ENCODE data around the gene SPINT2.
"Not testable (repeated sequence)": the region's sequence is repeated elsewhere in the genome, so short reads cannot be mapped to it uniquely, and the experiment has no call there.

The SPINT2 gene

GRCh38 chr19:38264486-38265212 is at the start of gene SPINT2:
SPINT2 (plus strand) TSS chr19:38264573; CDS start chr19:38264893, 320 bp downstream.
- Mint-ChIP-seq H3K27me3 (peaks cover 30% of the 10 kb centered on the region), H3K36me3 (no peaks in the 10 kb centered on the region), H3K9me3 (no peaks in the 10 kb centered on the region), H3K4me3 (peak within 1 kb of the TSS; percentile 73), H3K4me1 (peaks cover 24% of the 10 kb centered on the region), H3K27ac (peak within 1 kb of the TSS; percentile 80)
- no peak for DNase-seq
- CTCF ChIA-PET, result interaction anchor here (0.6 to 1.7 kb wide), 4 partner anchors 56 to 368 kb away, joined by 3 to 7 read pairs (median 3); partner anchors contain the start of gene SIPA1L3

- Mint-ChIP-seq H3K4me1 (peaks cover 13% of the 10 kb centered on the region), H3K4me3 (no peak overlapping the region), H3K27ac (no peak overlapping the region), H3K9me3 (no peaks in the 10 kb centered on the region), H3K27me3 (peaks cover 90% of the 10 kb centered on the region), H3K36me3 (no peaks in the 10 kb centered on the region)
- DNase-seq, result no peak
- CTCF ChIA-PET, result no interaction called here
Observed at GRCh38 chr19:38216785-38217641, 47.4 kb upstream of the SPINT2 start.

GRCh38 chr19:38218204-38218603 is 46.2 kb upstream of the SPINT2 start:
- Mint-ChIP-seq H3K9me3 (no peaks in the 10 kb centered on the region), H3K27ac (no peak overlapping the region), H3K27me3 (peaks cover 90% of the 10 kb centered on the region), H3K36me3 (no peaks in the 10 kb centered on the region), H3K4me1 (peaks cover 16% of the 10 kb centered on the region), H3K4me3 (no peak overlapping the region)
- DNase-seq, result no peak
- CTCF ChIA-PET, result no interaction called here

GRCh38 chr19:38219221-38219620 is 45.2 kb upstream of the SPINT2 start:
- Mint-ChIP-seq H3K27me3 (peaks cover 90% of the 10 kb centered on the region), H3K27ac (no peak overlapping the region), H3K36me3 (peaks cover under 1% of the 10 kb centered on the region), H3K4me1 (peaks cover 14% of the 10 kb centered on the region), H3K9me3 (no peaks in the 10 kb centered on the region), H3K4me3 (no peak overlapping the region)
- CTCF ChIA-PET, result interaction anchor here (3.1 kb wide), 1 partner anchor 316 kb away, joined by 8 read pairs; no protein-coding TSS in a partner anchor
- no peak for DNase-seq

GRCh38 chr19:38221421-38221820 is 43.0 kb upstream of the SPINT2 start:
- CTCF ChIA-PET, result interaction anchor here (3.1 kb wide), 1 partner anchor 319 kb away, joined by 8 read pairs; no protein-coding TSS in a partner anchor
- Mint-ChIP-seq H3K27me3 (peaks cover 92% of the 10 kb centered on the region), H3K4me3 (no peak overlapping the region), H3K36me3 (peaks cover 2% of the 10 kb centered on the region), H3K27ac (no peak overlapping the region), H3K9me3 (no peaks in the 10 kb centered on the region), H3K4me1 (peaks cover 16% of the 10 kb centered on the region)
- no peak for DNase-seq

GRCh38 chr19:38221919-38222830 is 42.2 kb upstream of the SPINT2 start:
- Mint-ChIP-seq H3K9me3 (no peaks in the 10 kb centered on the region), H3K27ac (no peak overlapping the region), H3K27me3 (peaks cover 94% of the 10 kb centered on the region), H3K4me1 (peaks cover 16% of the 10 kb centered on the region), H3K36me3 (peaks cover 2% of the 10 kb centered on the region), H3K4me3 (no peak overlapping the region)
- no peak for DNase-seq
- CTCF ChIA-PET, result interaction anchor here (3.1 kb wide), 1 partner anchor 319 kb away, joined by 8 read pairs; no protein-coding TSS in a partner anchor

- Mint-ChIP-seq H3K27me3 (peaks cover 95% of the 10 kb centered on the region), H3K36me3 (peaks cover 2% of the 10 kb centered on the region), H3K4me1 (peaks cover 25% of the 10 kb centered on the region), H3K4me3 (peak overlapping the region; percentile 11), H3K9me3 (no peaks in the 10 kb centered on the region), H3K27ac (no peak overlapping the region)
- CTCF ChIA-PET, result no interaction called here
- no peak for DNase-seq
Observed at GRCh38 chr19:38223119-38223523, 41.3 kb upstream of the SPINT2 start.

GRCh38 chr19:38223617-38224013 is 40.8 kb upstream of the SPINT2 start:
- H3K36me3 Mint-ChIP-seq, result peaks cover 2% of the 10 kb centered on the region
- H3K27me3 Mint-ChIP-seq, result peaks cover 96% of the 10 kb centered on the region
- no peak overlapping the region for H3K27ac Mint-ChIP-seq
- no peak for DNase-seq
- peaks cover 26% of the 10 kb centered on the region for H3K4me1 Mint-ChIP-seq
- H3K9me3 Mint-ChIP-seq, result no peaks in the 10 kb centered on the region
- H3K4me3 Mint-ChIP-seq, result peak overlapping the region; percentile 11
- CTCF ChIA-PET, result no interaction called here

GRCh38 chr19:38224014-38224862 is 40.1 kb upstream of the SPINT2 start, which contains the start of gene DPF1:
DPF1 (minus strand) TSS chr19:38224222; CDS start chr19:38224142, 80 bp downstream.
- no peaks in the 10 kb centered on the region for H3K9me3 Mint-ChIP-seq
- DNase-seq, result peak; percentile 68
- H3K27me3 Mint-ChIP-seq, result peaks cover 96% of the 10 kb centered on the region
- CTCF ChIA-PET, result interaction anchor here (0.6 to 1.9 kb wide), 6 partner anchors 10 to 409 kb away, joined by 4 to 24 read pairs (median 6); partner anchors contain the start of genes SIPA1L3 and WDR87
- peaks cover 2% of the 10 kb centered on the region for H3K36me3 Mint-ChIP-seq
- peak within 1 kb of the TSS; percentile 71 for H3K4me3 Mint-ChIP-seq
- peak within 1 kb of the TSS; percentile 3 for H3K27ac Mint-ChIP-seq
- peaks cover 30% of the 10 kb centered on the region for H3K4me1 Mint-ChIP-seq

- Mint-ChIP-seq H3K4me1 (peaks cover 31% of the 10 kb centered on the region), H3K4me3 (peak overlapping the region; percentile 71), H3K27me3 (peaks cover 94% of the 10 kb centered on the region)
- not testable (repeated sequence) for H3K9me3 Mint-ChIP-seq, DNase-seq, H3K36me3 Mint-ChIP-seq, H3K27ac Mint-ChIP-seq
- CTCF ChIA-PET, result interaction anchor here (0.6 to 1.9 kb wide), 7 partner anchors 9 to 409 kb away, joined by 4 to 24 read pairs (median 5); partner anchors contain the start of genes PSMD8, SIPA1L3 and WDR87
Observed at GRCh38 chr19:38224863-38225218, 39.5 kb upstream of the SPINT2 start.

- H3K36me3 Mint-ChIP-seq, result peaks cover 2% of the 10 kb centered on the region
- H3K4me1 Mint-ChIP-seq, result peaks cover 33% of the 10 kb centered on the region
- peaks cover 96% of the 10 kb centered on the region for H3K27me3 Mint-ChIP-seq
- no peak overlapping the region for H3K4me3 Mint-ChIP-seq
- no peak for DNase-seq
- H3K27ac Mint-ChIP-seq, result no peak overlapping the region
- H3K9me3 Mint-ChIP-seq, result no peaks in the 10 kb centered on the region
- CTCF ChIA-PET, result interaction anchor here (0.7 to 1.5 kb wide), 3 partner anchors 85 to 325 kb away, joined by 3 to 7 read pairs (median 4); no protein-coding TSS in a partner anchor
Observed at GRCh38 chr19:38227287-38228004, 36.9 kb upstream of the SPINT2 start.

GRCh38 chr19:38228005-38228377 is 36.4 kb upstream of the SPINT2 start:
- no peak for DNase-seq
- H3K27ac Mint-ChIP-seq, result no peak overlapping the region
- H3K9me3 Mint-ChIP-seq, result no peaks in the 10 kb centered on the region
- peaks cover 93% of the 10 kb centered on the region for H3K27me3 Mint-ChIP-seq
- H3K36me3 Mint-ChIP-seq, result peaks cover 2% of the 10 kb centered on the region
- H3K4me3 Mint-ChIP-seq, result no peak overlapping the region
- H3K4me1 Mint-ChIP-seq, result peaks cover 31% of the 10 kb centered on the region
- CTCF ChIA-PET, result interaction anchor here (1.5 kb wide), 1 partner anchor 325 kb away, joined by 7 read pairs; no protein-coding TSS in a partner anchor
